ENCODE measurements around the gene MME.

Gene MME

DNA sequence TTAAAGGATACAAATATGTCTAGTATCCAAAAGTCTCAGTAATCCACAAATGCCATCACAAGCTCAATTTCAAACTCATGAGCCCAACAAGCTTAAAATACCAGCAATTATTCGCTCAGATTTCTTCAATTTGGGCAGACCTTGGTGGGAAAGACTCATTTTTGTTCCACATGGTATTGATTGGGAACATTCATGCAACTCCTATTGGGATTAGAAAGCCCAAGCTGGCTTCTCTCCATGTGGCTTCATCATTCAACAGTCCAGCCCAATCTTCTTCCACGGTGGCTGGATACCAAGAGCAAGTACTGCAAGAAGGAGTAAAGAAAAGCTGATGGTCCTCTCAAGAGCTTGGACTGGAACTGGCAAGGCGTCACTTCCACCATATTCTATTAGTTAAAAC, 147.0 kb downstream of the MME start:
- Histone ChIP-seq H3K9ac (ENCODE audit: low read length) (no peak overlapping the region), H3K9me3 (ENCODE audit: insufficient read depth, low read length) (no peaks in the 10 kb centered on the region), H2AFZ (ENCODE audit: low read depth, low read length) (no peak overlapping the region), H4K20me1 (ENCODE audit: insufficient read depth, low read length) (no peaks in the 10 kb centered on the region), H3K79me2 (ENCODE audit: low read length) (no peaks in the 10 kb centered on the region), H3K27me3 (ENCODE audit: low read depth, low read length) (no peaks in the 10 kb centered on the region), H3K4me1 (ENCODE audit: low read length) (no peaks in the 10 kb centered on the region), H3K4me3 (ENCODE audit: low read length) (no peak overlapping the region), H3K36me3 (replicated peaks; ENCODE audit: low read depth, low read length) (no peaks in the 10 kb centered on the region), H3K4me2 (ENCODE audit: low read length) (no peak overlapping the region), H3K27ac (ENCODE audit: low read length) (no peak overlapping the region)
- TF ChIP-seq EZH2phosphoT487 (IDR thresholded peaks at IDR 0.05; ENCODE audit: low read depth) = no peak
- TF ChIP-seq, protein P1, sequence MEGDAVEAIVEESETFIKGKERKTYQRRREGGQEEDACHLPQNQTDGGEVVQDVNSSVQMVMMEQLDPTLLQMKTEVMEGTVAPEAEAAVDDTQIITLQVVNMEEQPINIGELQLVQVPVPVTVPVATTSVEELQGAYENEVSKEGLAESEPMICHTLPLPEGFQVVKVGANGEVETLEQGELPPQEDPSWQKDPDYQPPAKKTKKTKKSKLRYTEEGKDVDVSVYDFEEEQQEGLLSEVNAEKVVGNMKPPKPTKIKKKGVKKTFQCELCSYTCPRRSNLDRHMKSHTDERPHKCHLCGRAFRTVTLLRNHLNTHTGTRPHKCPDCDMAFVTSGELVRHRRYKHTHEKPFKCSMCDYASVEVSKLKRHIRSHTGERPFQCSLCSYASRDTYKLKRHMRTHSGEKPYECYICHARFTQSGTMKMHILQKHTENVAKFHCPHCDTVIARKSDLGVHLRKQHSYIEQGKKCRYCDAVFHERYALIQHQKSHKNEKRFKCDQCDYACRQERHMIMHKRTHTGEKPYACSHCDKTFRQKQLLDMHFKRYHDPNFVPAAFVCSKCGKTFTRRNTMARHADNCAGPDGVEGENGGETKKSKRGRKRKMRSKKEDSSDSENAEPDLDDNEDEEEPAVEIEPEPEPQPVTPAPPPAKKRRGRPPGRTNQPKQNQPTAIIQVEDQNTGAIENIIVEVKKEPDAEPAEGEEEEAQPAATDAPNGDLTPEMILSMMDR (IDR thresholded peaks at IDR 0.05; ENCODE audit: low read depth, low read length) = no peak

DNA sequence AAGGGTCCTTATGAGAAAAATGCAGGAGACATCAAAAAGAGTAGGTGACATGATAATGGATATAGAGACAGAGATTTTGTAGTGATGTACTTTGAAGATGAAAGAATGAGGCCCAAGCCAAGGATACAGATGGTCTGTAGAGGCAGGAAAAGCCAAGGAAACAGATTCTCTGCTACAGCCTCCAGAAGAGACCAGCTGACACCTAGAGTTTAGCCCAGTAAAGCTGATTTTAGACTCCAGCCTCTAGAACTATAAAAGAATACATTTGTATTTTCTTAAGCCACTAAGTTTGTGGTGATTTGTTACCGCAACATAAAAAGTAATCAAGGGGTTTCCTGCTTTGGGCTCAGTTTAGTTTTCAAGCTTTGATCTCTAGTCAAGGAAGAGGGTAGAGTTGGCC, 148.6 kb downstream of the MME start:
- Histone ChIP-seq H3K4me3 (ENCODE audit: low read length) (no peak overlapping the region), H3K79me2 (ENCODE audit: low read length) (no peaks in the 10 kb centered on the region), H3K4me1 (ENCODE audit: low read length) (no peaks in the 10 kb centered on the region), H4K20me1 (ENCODE audit: insufficient read depth, low read length) (no peaks in the 10 kb centered on the region), H3K4me2 (ENCODE audit: low read length) (no peak overlapping the region), H3K9me3 (ENCODE audit: insufficient read depth, low read length) (no peaks in the 10 kb centered on the region), H3K27me3 (ENCODE audit: low read depth, low read length) (no peaks in the 10 kb centered on the region), H3K27ac (ENCODE audit: low read length) (no peak overlapping the region), H2AFZ (ENCODE audit: low read depth, low read length) (no peak overlapping the region), H3K9ac (ENCODE audit: low read length) (no peak overlapping the region), H3K36me3 (replicated peaks; ENCODE audit: low read depth, low read length) (no peaks in the 10 kb centered on the region)
- TF ChIP-seq EZH2phosphoT487 (IDR thresholded peaks at IDR 0.05; ENCODE audit: low read depth) = no peak
- TF ChIP-seq, protein P1 (IDR thresholded peaks at IDR 0.05; ENCODE audit: low read depth, low read length) = no peak

DNA sequence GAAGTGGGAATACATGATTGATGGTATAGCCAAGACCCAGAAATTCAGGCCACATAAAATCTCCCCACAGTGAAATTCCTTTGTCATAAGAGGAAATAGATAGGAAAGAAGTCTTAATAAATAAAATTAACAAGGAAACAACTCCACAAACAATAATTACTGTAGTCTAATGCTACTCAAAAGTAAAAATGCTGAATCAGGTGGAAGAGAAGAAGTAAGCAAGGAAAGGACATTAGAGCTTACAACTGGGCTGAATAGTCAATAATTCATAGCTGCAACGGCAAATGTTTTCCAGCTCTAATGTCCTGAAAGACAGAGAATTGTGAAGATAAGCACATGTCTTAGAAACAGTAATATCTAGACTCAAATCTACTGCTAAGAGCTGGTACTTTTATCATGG, 149.0 kb downstream of the MME start:
- no peaks in the 10 kb centered on the region for H3K79me2 ChIP-seq (ENCODE audit: low read length)
- TF ChIP-seq EZH2phosphoT487 (IDR thresholded peaks at IDR 0.05; ENCODE audit: low read depth) = no peak
- TF ChIP-seq, protein P1 (IDR thresholded peaks at IDR 0.05; ENCODE audit: low read depth, low read length) = no peak
- H3K9me3 ChIP-seq (ENCODE audit: insufficient read depth, low read length) = no peaks in the 10 kb centered on the region
- H3K9ac ChIP-seq (ENCODE audit: low read length) = no peak overlapping the region
- H4K20me1 ChIP-seq (ENCODE audit: insufficient read depth, low read length) = no peaks in the 10 kb centered on the region
- no peak overlapping the region for H3K4me3 ChIP-seq (ENCODE audit: low read length)
- no peak overlapping the region for H3K27ac ChIP-seq (ENCODE audit: low read length)
- no peak overlapping the region for H2AFZ ChIP-seq (ENCODE audit: low read depth, low read length)
- no peaks in the 10 kb centered on the region for H3K27me3 ChIP-seq (ENCODE audit: low read depth, low read length)
- H3K4me1 ChIP-seq (ENCODE audit: low read length) = no peaks in the 10 kb centered on the region
- H3K36me3 ChIP-seq (replicated peaks; ENCODE audit: low read depth, low read length) = no peaks in the 10 kb centered on the region
- no peak overlapping the region for H3K4me2 ChIP-seq (ENCODE audit: low read length)

DNA sequence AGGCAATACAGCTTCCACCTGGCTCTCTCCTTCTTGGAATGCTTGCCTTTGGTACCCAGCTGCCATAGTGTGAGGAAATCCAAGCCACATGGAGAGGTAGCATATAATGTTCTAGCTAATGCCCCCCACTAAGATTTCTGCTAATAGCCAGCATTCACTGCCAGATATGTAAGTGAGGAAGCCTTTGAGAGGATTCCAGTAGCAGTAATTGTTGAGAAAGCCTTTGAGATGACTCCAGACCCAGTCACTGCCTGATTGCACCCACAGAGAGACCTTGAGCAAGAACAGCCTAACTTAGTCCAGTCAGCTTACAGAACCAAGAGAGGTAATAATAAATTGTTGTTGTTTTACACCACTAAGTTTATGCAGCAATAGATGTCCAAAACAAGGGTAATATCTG, 150.3 kb downstream of the MME start:
- Histone ChIP-seq H3K4me2 (ENCODE audit: low read length) (no peak overlapping the region), H3K36me3 (replicated peaks; ENCODE audit: low read depth, low read length) (no peaks in the 10 kb centered on the region), H3K9me3 (ENCODE audit: insufficient read depth, low read length) (no peaks in the 10 kb centered on the region), H4K20me1 (ENCODE audit: insufficient read depth, low read length) (no peaks in the 10 kb centered on the region), H3K4me3 (ENCODE audit: low read length) (no peak overlapping the region), H3K79me2 (ENCODE audit: low read length) (no peaks in the 10 kb centered on the region), H3K9ac (ENCODE audit: low read length) (no peak overlapping the region), H2AFZ (ENCODE audit: low read depth, low read length) (no peak overlapping the region), H3K27ac (ENCODE audit: low read length) (no peak overlapping the region), H3K27me3 (ENCODE audit: low read depth, low read length) (no peaks in the 10 kb centered on the region), H3K4me1 (ENCODE audit: low read length) (no peaks in the 10 kb centered on the region)
- TF ChIP-seq, protein P1 (IDR thresholded peaks at IDR 0.05; ENCODE audit: low read depth, low read length) = no peak
- no peak for TF ChIP-seq EZH2phosphoT487 (IDR thresholded peaks at IDR 0.05; ENCODE audit: low read depth)
